ENCODE data around the gene EDNRB. TPM values are rescaled to one million over a fixed set of nuclear protein-coding genes. Genes with fewer than 3 reads are reported as not detected.
A peak's percentile ranks its signal among the peaks of the same experiment; 100 is the strongest.

The EDNRB gene
- total and polyA plus RNA-seq, 10 donors: 4.3 to 58.4 (median 39.6) TPM

DNA sequence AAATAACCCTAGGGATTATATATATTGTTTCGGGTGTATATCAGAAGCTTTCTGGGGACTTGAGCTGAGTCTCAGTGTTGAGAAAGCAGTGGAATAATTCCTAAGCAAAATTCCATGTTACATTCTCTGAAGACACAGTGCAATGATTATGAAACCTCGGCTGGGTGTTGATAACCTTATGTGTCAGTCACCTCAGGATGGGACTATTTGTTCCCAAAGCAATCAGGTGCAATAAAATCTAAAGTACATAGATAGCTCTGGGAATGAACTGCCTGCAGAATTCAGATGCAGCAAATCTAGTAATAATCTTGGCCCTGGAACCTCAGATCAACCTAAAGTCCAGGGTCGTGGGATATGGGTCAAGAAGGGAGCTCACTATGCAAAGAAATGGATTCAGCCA, 53.0 kb downstream of the EDNRB start:
- no peak for DNase-seq
- peaks cover 0 to 14% (median 2%) of the 10 kb centered on the region in 6 donors for H3K4me1 ChIP-seq
- H3K9me3 ChIP-seq: peaks cover 0 to 26% (median 15%) of the 10 kb centered on the region in 8 donors
- no peaks in the 10 kb centered on the region for H3K27me3 ChIP-seq (replicated peaks in 1 of 7)
- H3K36me3 ChIP-seq: no peaks in the 10 kb centered on the region
- TF ChIP-seq, protein P1, sequence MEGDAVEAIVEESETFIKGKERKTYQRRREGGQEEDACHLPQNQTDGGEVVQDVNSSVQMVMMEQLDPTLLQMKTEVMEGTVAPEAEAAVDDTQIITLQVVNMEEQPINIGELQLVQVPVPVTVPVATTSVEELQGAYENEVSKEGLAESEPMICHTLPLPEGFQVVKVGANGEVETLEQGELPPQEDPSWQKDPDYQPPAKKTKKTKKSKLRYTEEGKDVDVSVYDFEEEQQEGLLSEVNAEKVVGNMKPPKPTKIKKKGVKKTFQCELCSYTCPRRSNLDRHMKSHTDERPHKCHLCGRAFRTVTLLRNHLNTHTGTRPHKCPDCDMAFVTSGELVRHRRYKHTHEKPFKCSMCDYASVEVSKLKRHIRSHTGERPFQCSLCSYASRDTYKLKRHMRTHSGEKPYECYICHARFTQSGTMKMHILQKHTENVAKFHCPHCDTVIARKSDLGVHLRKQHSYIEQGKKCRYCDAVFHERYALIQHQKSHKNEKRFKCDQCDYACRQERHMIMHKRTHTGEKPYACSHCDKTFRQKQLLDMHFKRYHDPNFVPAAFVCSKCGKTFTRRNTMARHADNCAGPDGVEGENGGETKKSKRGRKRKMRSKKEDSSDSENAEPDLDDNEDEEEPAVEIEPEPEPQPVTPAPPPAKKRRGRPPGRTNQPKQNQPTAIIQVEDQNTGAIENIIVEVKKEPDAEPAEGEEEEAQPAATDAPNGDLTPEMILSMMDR (IDR thresholded peaks at IDR 0.05 in 8 of 11, conservative IDR thresholded peaks at IDR 0.05 in 3 of 11): no peak
- TF ChIP-seq POLR2A (IDR thresholded peaks at IDR 0.05) (no peak), POLR2AphosphoS5 (IDR thresholded peaks at IDR 0.05) (no peak)
- 72 to 91% (median 84%) methylated on average over 3 of the region's 3 CpGs for WGBS, 5 donors
- H3K4me3 ChIP-seq: no peak overlapping the region
- H3K27ac ChIP-seq: no peak overlapping the region
- intact Hi-C loops (cut with DNase I; ENCODE audit: low total_unique reads): no loop called here

DNA sequence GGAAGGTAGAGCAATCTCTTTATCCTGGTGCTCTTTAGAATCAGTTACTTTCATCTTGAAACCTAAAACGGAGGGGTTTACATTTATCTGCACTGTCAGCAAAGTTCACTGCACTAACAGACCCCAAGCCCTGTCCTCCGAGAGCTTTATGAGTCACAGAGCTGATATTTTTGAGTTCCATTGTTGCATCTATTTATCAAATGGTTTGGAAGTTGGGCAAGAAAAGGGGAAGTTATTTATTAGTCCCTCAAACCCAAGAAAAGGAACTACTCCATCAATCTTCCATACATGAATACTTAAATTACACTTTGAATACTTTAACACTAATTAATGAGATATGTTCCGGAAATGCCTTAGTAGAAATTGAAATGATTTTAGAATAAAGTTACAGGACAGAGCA, 55.5 kb downstream of the EDNRB start:
- peak overlapping the region in 1 of 8 donors; percentile 24 for H3K27ac ChIP-seq
- intact Hi-C loops (cut with DNase I; ENCODE audit: low total_unique reads): no loop called here
- no peaks in the 10 kb centered on the region for H3K27me3 ChIP-seq (replicated peaks in 1 of 7)
- no peak overlapping the region for H3K4me3 ChIP-seq
- no peaks in the 10 kb centered on the region for H3K36me3 ChIP-seq
- peaks cover 0 to 22% (median 4%) of the 10 kb centered on the region in 6 donors for H3K4me1 ChIP-seq
- peaks cover 0 to 12% (median 9%) of the 10 kb centered on the region in 8 donors for H3K9me3 ChIP-seq
- 29 to 47% (median 34%) methylated on average over 3 of the region's 3 CpGs for WGBS, 5 donors
- no peak for DNase-seq
- TF ChIP-seq POLR2AphosphoS5 (IDR thresholded peaks at IDR 0.05) (no peak), POLR2A (IDR thresholded peaks at IDR 0.05) (no peak)
- TF ChIP-seq, protein P1 (IDR thresholded peaks at IDR 0.05 in 8 of 11, conservative IDR thresholded peaks at IDR 0.05 in 3 of 11): no peak

DNA sequence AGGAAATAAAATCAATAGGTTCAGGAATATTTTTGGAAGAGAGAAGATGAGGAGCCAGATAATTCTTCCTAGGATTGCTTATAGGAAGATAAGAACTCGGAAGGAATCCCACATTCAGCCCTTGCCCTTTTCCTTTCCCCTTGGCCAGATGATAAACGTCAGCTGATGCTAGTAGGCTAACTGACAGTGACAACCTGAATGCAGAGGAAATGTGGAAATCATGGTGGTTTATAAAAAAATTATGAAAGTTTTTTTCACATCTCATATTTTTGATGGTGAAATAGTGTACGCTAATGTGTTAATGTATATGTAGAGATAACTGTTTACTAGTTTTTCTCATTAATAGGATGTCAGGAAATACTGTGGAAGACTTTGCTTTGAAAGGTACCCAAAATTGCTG, 56.9 kb downstream of the EDNRB start:
- Histone ChIP-seq H3K9me3 (no peaks in the 10 kb centered on the region), H3K4me3 (no peak overlapping the region), H3K36me3 (no peaks in the 10 kb centered on the region), H3K27me3 (replicated peaks in 1 of 7) (no peaks in the 10 kb centered on the region), H3K27ac (peak overlapping the region in 5 of 8 donors; percentile 47 to 73 (median 66)), H3K4me1 (peaks cover 0 to 22% (median 4%) of the 10 kb centered on the region in 6 donors)
- DNase-seq: no peak
- intact Hi-C loops (cut with DNase I; ENCODE audit: low total_unique reads): no loop called here
- 25 to 51% (median 29%) methylated on average over 3 of the region's 3 CpGs for WGBS, 5 donors
- TF ChIP-seq, protein P1 (IDR thresholded peaks at IDR 0.05 in 8 of 11, conservative IDR thresholded peaks at IDR 0.05 in 3 of 11): no peak
- TF ChIP-seq POLR2AphosphoS5 (IDR thresholded peaks at IDR 0.05) (no peak), POLR2A (IDR thresholded peaks at IDR 0.05) (no peak)

DNA sequence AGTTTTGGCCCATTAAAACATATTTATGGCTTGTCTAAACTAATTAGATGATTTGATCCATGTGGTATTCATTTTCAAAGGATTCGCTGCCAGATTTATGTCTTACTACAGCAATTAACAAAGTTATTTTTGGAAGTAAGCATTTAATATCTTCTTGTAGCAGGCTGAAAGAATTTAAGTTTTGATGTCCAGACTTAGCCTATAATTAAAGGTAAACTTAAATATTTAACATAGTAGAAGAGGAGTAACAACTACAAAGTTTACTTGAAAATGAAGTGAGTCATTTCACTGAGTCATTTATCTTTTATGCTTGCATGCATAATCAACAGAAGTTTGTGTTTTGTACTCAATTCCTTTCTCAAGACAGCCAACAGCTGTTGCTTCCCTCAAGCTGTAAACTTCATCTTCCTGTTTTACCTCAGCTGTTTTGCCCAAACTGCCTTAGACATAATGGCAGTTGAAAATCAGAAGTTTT, 58.1 kb downstream of the EDNRB start:
- H3K27ac ChIP-seq: peak overlapping the region in 7 of 8 donors; percentile 33 to 73 (median 64)
- no peaks in the 10 kb centered on the region for H3K9me3 ChIP-seq
- TF ChIP-seq, protein P1 (IDR thresholded peaks at IDR 0.05 in 8 of 11, conservative IDR thresholded peaks at IDR 0.05 in 3 of 11): no peak
- no peak for TF ChIP-seq POLR2A (IDR thresholded peaks at IDR 0.05)
- TF ChIP-seq POLR2AphosphoS5 (IDR thresholded peaks at IDR 0.05): no peak
- H3K4me3 ChIP-seq: no peak overlapping the region
- no peaks in the 10 kb centered on the region for H3K27me3 ChIP-seq (replicated peaks in 1 of 7)
- H3K4me1 ChIP-seq: peaks cover 0 to 22% (median 4%) of the 10 kb centered on the region in 6 donors
- no peaks in the 10 kb centered on the region for H3K36me3 ChIP-seq
- WGBS, 5 donors: 54 to 86% (median 73%) methylated on average over 1 of the region's 1 CpG
- intact Hi-C loops (cut with DNase I; ENCODE audit: low total_unique reads): no loop called here
- DNase-seq: no peak

Data from spleen (tissue), 11 donors.